Gastrocnemius medialis (tissue), 4 donors: ENCODE data around the gene SELENOH.

Experiments used
- CTCF ChIP-seq, 5 experiments: fragments of 450-650 bp in 3 of 5; fragments of 200-600 bp in 2 of 5; sonication (generic) in 2 of 5; IDR thresholded peaks in 4 of 5; conservative IDR thresholded peaks in 1 of 5; 1 replicate in 4 of 5; 2 replicates in 1 of 5; pipeline ENCODE4 v1.5.1; 2016 to 2019; ENCODE audit warnings: antibody characterized with exemption in 5 of 5, mild to moderate bottlenecking in 3 of 5, moderate library complexity in 3 of 5
- POLR2A ChIP-seq, 2 donors: fragments of 450-650 bp; IDR thresholded peaks; one replicate each; pipeline ENCODE4 v1.6.1; 2017; ENCODE audit warnings: antibody characterized with exemption in 2 of 2, mild to moderate bottlenecking in 2 of 2, moderate library complexity in 2 of 2

DNA sequence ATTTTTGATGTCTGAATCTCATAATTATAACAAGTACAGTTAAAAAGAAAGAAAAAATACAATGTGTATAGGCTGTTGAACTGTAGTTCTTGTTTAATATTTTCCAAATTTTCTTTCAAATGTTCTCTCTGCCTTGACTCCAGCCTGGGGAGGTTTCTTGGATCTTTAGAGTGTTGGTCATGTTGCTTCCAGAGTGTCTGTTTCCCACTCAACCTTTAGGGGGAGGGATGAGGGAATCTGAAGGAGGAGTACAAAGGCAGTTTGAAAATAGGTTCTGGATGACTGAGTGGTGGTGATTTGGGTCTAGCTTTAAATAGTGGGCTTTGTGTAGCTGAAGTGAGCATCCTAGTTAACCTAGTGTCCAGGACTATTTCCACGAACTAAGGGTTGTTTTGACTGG, 22.3 kb downstream of the SELENOH start:
- TF ChIP-seq CTCF (IDR thresholded peaks at IDR 0.05 in 4 of 5, conservative IDR thresholded peaks at IDR 0.05 in 1 of 5): peak in 2 of 5 experiments; percentile 35 to 39
- no peak for TF ChIP-seq POLR2A (IDR thresholded peaks at IDR 0.05)
